OCI-LY1 (cell line): Measurements from ENCODE around the gene SSBP2.
"Not testable (repeated sequence)": the region's sequence is repeated elsewhere in the genome, so short reads cannot be mapped to it uniquely, and the experiment has no call there.

Experiments
- H2AFZ ChIP-seq: fragments of 200-600 bp; sonication (generic), shearing (Covaris generic); 2 replicates; pipeline ENCODE4 v1.6.0; 2014; ENCODE audit warnings: antibody characterized with exemption, mild to moderate bottlenecking, low read length
- H3F3A ChIP-seq: fragments of 200-600 bp; sonication (generic), shearing (Covaris generic); 2 replicates; pipeline ENCODE4 v1.6.0; 2014; ENCODE audit warnings: mild to moderate bottlenecking, antibody characterized with exemption, low read length, moderate library complexity; ENCODE audit not compliant: insufficient read depth
- H3K27ac ChIP-seq: fragments of 200-600 bp; sonication (generic); 2 replicates; pipeline ENCODE4 v1.5.1; 2014; ENCODE audit warnings: low read length, mixed run types, mild to moderate bottlenecking, low read depth; ENCODE audit not compliant: poor library complexity, severe bottlenecking
- H3K27me3 ChIP-seq: fragments of 200-600 bp; sonication (generic); 2 replicates; pipeline ENCODE4 v1.6.0; 2014; ENCODE audit warnings: antibody characterized with exemption, mild to moderate bottlenecking, low read length, moderate library complexity; ENCODE audit not compliant: insufficient read depth
- H3K36me3 ChIP-seq: fragments of 200-600 bp; sonication (generic); 2 replicates; pipeline ENCODE4 v1.6.1; 2014; ENCODE audit warnings: mild to moderate bottlenecking, antibody characterized with exemption, low read length, moderate library complexity, mixed read lengths; ENCODE audit not compliant: insufficient read depth
- H3K4me1 ChIP-seq: fragments of 200-600 bp; sonication (generic); 2 replicates; pipeline ENCODE4 v1.5.1; 2014; ENCODE audit warnings: mild to moderate bottlenecking, low read length, moderate library complexity; ENCODE audit not compliant: insufficient read depth, severe bottlenecking
- H3K4me2 ChIP-seq: fragments of 200-600 bp; sonication (generic), shearing (Covaris generic); 2 replicates; pipeline ENCODE4 v1.6.1; 2014; ENCODE audit warnings: low read length
- H3K4me3 ChIP-seq: fragments of 200-600 bp; sonication (generic); 2 replicates; pipeline ENCODE4 v1.5.1; 2014; ENCODE audit warnings: low read length, low read depth, mild to moderate bottlenecking, mixed read lengths; ENCODE audit not compliant: poor library complexity, severe bottlenecking
- H3K79me2 ChIP-seq: fragments of 200-600 bp; shearing (Covaris generic); 2 replicates; pipeline ENCODE4 v1.6.1; 2016; ENCODE audit warnings: mixed run types, low read length, mixed read lengths; ENCODE audit not compliant: insufficient read depth
- H3K9ac ChIP-seq: fragments of 200-600 bp; sonication (generic), shearing (Covaris generic); 2 replicates; pipeline ENCODE4 v1.6.1; 2014; ENCODE audit warnings: mild to moderate bottlenecking, low read length, mixed read lengths
- H3K9me2 ChIP-seq: fragments of 200-600 bp; sonication (generic), shearing (Covaris generic); 2 replicates; pipeline ENCODE4 v1.6.1; 2014; ENCODE audit warnings: low read depth, mild to moderate bottlenecking, low read length, mixed read lengths
- H3K9me3 ChIP-seq: fragments of 200-600 bp; shearing (Covaris generic); 2 replicates; pipeline ENCODE4 v1.6.1; 2014; ENCODE audit warnings: low read length, mixed read lengths
- H4K20me1 ChIP-seq: fragments of 200-600 bp; sonication (generic), shearing (Covaris generic); 2 replicates; pipeline ENCODE4 v1.6.0; 2016; ENCODE audit warnings: mild to moderate bottlenecking, low read length; ENCODE audit not compliant: insufficient read depth
- CTCF ChIP-seq: fragments of 200-600 bp; sonication (generic), shearing (Covaris generic); IDR thresholded peaks from 2 replicates; pipeline ENCODE4 v1.5.1; 2017; ENCODE audit warnings: mild to moderate bottlenecking, antibody characterized with exemption, low read length, moderate library complexity, mixed read lengths
- EZH2 ChIP-seq: fragments of 200-600 bp; sonication (generic), shearing (Covaris generic); IDR thresholded peaks from 2 replicates; pipeline ENCODE4 v1.8.0; 2017; ENCODE audit warnings: borderline replicate concordance, mixed run types, mild to moderate bottlenecking, antibody characterized with exemption, low read length, moderate library complexity, mixed read lengths

SSBP2 gene

GRCh38 chr5:81488862-81489261 is 262.0 kb downstream of the SSBP2 start:
- Histone ChIP-seq H3K9ac (no peak overlapping the region), H3K27ac (no peak overlapping the region), H3K79me2 (no peaks in the 10 kb centered on the region), H4K20me1 (no peaks in the 10 kb centered on the region), H3K4me3 (no peak overlapping the region), H3K9me2 (no peaks in the 10 kb centered on the region), H3F3A (no peaks in the 10 kb centered on the region; the same call in 1 of the 2 replicates), H2AFZ (no peak overlapping the region), H3K4me1 (no peaks in the 10 kb centered on the region), H3K4me2 (no peak overlapping the region), H3K27me3 (no peaks in the 10 kb centered on the region), H3K36me3 (no peaks in the 10 kb centered on the region; the same call in 1 of the 2 replicates), H3K9me3 (no peaks in the 10 kb centered on the region)
- TF ChIP-seq CTCF (no peak), EZH2 (no peak)

- Histone ChIP-seq H3K27ac (no peak overlapping the region), H3K9me3 (no peaks in the 10 kb centered on the region), H3K36me3 (no peaks in the 10 kb centered on the region; the same call in 1 of the 2 replicates), H2AFZ (no peak overlapping the region), H3K4me3 (no peak overlapping the region), H3K4me2 (no peak overlapping the region), H3F3A (no peaks in the 10 kb centered on the region; the same call in 1 of the 2 replicates), H3K9me2 (no peaks in the 10 kb centered on the region), H4K20me1 (no peaks in the 10 kb centered on the region), H3K9ac (no peak overlapping the region), H3K4me1 (no peaks in the 10 kb centered on the region), H3K27me3 (no peaks in the 10 kb centered on the region), H3K79me2 (no peaks in the 10 kb centered on the region)
- no peak for TF ChIP-seq CTCF
- TF ChIP-seq EZH2, result no peak
Measured at GRCh38 chr5:81486711-81487110, 264.2 kb downstream of the SSBP2 start.

GRCh38 chr5:81482595-81482994 is 268.3 kb downstream of the SSBP2 start:
- no peak overlapping the region for H3K4me3 ChIP-seq
- H3K27me3 ChIP-seq, result no peaks in the 10 kb centered on the region
- H3F3A ChIP-seq, result no peaks in the 10 kb centered on the region; the same call in 1 of the 2 replicates
- H2AFZ ChIP-seq, result no peak overlapping the region
- no peaks in the 10 kb centered on the region for H3K36me3 ChIP-seq
- no peaks in the 10 kb centered on the region for H3K4me1 ChIP-seq
- H3K27ac ChIP-seq, result no peak overlapping the region
- H3K9me2 ChIP-seq, result no peaks in the 10 kb centered on the region
- no peak overlapping the region for H3K4me2 ChIP-seq
- TF ChIP-seq EZH2 (no peak), CTCF (no peak)
- H3K9me3 ChIP-seq, result no peaks in the 10 kb centered on the region
- H3K9ac ChIP-seq, result no peak overlapping the region
- no peaks in the 10 kb centered on the region for H4K20me1 ChIP-seq
- no peaks in the 10 kb centered on the region for H3K79me2 ChIP-seq

GRCh38 chr5:81473395-81473794 is 277.5 kb downstream of the SSBP2 start:
- not testable (repeated sequence) for H3F3A ChIP-seq, H2AFZ ChIP-seq, H3K4me3 ChIP-seq, H3K9me2 ChIP-seq, H3K79me2 ChIP-seq, H3K27me3 ChIP-seq, H3K9ac ChIP-seq, H3K4me1 ChIP-seq, H4K20me1 ChIP-seq, H3K4me2 ChIP-seq, H3K9me3 ChIP-seq, H3K27ac ChIP-seq
- H3K36me3 ChIP-seq, result peaks cover 35% of the 10 kb centered on the region
